AG09319 (cell line): ENCODE measurements around the gene IGLL5.
A peak's percentile ranks its signal among the peaks of the same experiment; 100 is the strongest.

Source experiments
- DNase-seq: peaks from one replicate; pipeline ENCODE4 v3.0.0-alpha.2; 2010; ENCODE audit warnings: low read depth; ENCODE audit errors: extremely low read depth
- TF ChIP-seq, protein P1 (sequence below): IDR thresholded peaks from 2 replicates; pipeline ENCODE4 v1.5.1; 2011; ENCODE audit warnings: low read depth, mild to moderate bottlenecking, inconsistent platforms, low read length, moderate library complexity

Gene IGLL5

DNA sequence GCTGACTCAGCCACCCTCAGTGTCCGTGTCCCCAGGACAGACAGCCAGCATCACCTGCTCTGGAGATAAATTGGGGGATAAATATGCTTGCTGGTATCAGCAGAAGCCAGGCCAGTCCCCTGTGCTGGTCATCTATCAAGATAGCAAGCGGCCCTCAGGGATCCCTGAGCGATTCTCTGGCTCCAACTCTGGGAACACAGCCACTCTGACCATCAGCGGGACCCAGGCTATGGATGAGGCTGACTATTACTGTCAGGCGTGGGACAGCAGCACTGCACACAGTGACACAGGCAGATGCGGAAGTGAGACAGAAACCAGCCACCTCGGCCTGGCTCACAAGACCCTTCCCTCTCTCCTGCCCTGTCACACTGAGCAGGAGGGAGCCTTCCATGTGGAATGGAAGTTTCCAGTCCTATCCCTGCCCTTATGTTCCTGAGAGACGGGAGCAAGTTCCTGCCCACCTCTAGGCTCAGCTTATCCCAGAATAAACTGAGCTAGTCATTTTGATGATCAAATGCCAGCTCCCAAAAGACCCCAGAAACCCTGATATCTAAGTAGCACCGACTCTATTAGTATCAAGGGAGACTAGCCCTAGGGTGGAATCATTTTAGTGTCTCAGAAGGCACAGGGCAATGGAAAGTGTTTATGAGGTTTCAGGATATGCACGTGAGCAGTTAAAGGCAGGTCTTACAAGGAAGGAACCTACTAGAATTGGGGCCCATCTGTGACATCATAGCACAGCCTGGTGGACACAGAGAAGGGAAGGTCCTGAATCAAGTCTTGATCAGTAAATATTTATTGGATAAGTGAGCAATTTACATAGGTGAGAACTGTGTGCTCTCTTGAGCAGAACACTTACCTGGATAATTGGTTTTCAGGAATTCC, 6.3 kb upstream of the IGLL5 start:
- TF ChIP-seq, protein P1, sequence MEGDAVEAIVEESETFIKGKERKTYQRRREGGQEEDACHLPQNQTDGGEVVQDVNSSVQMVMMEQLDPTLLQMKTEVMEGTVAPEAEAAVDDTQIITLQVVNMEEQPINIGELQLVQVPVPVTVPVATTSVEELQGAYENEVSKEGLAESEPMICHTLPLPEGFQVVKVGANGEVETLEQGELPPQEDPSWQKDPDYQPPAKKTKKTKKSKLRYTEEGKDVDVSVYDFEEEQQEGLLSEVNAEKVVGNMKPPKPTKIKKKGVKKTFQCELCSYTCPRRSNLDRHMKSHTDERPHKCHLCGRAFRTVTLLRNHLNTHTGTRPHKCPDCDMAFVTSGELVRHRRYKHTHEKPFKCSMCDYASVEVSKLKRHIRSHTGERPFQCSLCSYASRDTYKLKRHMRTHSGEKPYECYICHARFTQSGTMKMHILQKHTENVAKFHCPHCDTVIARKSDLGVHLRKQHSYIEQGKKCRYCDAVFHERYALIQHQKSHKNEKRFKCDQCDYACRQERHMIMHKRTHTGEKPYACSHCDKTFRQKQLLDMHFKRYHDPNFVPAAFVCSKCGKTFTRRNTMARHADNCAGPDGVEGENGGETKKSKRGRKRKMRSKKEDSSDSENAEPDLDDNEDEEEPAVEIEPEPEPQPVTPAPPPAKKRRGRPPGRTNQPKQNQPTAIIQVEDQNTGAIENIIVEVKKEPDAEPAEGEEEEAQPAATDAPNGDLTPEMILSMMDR = no peak
- no peak for DNase-seq

DNA sequence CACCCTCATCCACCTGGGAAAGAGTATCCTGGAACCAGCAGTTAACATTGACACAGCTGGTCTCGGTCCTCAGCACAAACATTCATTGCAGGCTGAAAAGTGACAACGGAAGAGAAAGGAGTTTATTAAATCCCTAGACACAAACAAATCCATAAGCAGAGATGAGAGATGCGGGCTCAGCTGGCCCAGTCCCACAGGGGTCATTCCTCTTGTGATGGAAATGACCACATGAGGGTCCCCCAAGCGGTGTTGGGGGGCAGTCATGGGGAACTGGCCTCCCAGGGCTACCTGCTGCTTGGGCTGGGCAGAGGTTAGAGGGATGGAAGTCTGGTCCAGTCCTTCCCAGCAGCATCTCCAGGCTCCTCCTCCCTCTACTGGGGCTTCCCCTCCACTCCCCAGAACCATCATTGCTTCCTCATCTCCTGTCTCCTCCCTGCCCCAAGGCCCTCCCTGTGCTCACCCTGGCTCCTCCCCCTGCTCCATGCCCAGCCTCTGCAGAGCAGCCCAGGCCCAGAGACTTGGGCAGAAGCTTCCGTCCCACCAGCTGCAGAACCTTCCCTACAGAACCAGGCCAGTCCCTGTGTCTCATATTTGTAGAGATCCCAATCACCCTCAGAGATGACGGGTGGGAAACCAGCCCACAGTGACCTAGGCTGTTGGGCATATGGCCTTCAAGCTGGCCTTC, 5.4 kb upstream of the IGLL5 start:
- TF ChIP-seq, protein P1 = no peak
- DNase-seq = no peak

DNA sequence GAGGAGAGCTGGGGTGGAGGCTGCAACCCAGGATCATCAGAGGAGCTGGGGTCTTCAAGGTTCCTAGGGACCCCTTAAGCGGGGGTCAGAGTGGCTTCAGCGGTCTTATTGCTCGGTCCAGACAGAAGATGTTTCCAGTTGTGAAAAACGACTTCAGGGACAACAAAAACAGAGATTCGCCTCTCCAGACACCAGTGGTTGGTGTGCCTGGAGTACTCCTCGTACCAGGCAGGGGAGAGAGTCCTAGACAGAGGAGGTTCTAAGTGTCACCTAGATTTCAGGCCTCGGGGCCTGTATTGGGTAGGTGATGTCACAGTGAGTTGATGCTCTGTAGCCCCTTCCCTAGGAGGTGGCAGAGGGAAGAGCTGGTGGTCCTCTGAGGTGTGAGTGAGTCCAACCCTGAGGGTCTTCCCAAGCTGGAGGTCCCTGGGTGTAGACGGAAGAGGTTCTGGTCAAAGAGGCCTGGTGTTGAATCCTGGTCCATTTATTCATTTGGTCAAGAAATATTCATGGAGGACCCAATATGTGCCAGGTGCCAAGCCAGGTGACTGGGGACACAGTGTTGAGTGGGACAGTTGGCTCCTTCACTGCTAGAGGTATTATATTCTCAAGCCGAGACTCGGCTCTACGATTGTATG, 4.4 kb upstream of the IGLL5 start:
- no peak for DNase-seq
- TF ChIP-seq, protein P1 = no peak

DNA sequence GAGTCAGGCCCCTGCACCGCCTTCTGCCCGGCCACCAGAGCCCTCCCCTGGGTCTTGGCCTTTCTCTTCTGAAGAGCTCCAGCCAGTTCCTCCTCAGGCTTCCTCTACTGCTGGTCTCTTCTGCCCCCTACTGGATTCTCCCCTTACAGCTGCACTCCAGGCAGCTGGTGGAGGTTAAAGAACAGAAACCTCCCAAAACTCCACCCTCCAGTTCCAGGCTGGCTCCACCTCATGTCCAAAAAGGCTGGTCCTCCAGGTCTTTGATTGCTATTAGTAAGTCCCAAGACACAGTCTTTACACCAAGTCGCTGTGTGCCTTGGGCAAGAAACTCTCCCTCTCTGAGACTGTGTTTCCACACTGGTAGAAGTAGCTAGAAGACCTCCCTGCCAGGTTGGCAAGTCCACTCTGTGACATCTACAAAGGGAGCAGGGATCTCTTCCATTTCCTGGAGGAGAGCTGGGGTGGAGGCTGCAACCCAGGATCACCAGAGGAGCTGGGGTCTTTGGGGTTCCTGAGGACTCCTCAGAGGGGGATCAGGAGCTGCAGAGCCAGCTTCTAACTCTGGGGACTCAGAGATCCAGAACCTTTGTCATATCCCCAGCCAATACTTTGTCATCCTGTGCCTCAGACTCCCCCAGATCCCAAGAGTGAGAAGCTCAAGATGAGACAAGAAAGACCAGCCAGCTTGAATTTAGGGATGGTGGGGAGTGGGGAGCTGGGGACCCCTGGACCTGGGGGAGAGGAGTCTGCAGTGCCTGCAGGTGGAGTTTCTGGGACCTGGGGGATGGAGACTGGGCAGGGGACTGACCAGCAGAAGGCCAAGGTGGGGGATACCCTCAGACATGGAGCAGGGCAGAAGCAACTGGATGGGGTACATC, 3.4 kb upstream of the IGLL5 start:
- DNase-seq = peak; percentile 5
- TF ChIP-seq, protein P1 = peak; percentile 53

DNA sequence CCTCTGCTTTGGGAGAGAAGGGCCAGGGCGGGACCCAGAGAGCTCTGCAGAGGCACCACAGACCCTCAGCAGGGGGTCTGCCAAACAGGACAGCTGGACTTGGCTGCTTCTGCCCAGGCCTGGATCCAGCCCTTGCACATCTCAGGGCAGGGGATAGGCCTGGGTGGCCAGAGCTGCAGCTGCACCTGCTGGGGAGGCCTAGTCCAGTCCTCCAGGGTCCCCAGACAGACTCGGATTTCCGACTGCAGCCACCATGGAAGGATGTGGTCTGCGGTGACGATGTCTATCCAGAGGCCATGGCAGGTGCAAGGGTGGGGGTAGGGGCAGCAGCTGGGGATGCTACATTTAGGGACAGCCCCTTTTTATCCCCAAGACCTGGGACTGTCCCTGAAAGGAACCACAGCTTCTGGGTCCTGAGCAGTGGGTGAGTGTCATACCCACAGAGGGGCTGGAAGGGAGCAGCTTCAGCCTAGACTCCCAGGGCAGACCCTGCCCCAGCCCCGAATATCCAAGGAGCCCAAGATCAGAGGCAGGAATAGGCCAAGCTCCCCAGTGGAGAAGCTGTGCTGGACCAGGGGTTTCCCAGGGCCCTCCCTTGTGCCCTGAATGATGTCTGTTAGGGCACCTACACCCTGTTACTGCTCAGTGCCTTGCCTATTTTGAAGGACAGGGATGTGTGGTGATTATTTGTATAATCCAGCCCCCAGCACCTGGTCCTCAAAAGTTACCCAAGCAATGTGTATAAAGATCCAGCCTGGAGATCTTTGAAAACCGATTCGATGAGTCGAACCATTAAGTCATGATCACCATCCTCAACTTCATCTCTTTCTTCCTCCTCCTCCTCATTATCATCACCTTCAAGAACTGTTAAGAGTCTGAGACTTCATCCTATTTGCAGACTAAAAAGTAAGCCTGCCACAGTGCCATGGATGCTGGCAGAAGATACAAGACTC, 2.5 kb upstream of the IGLL5 start:
- no peak for DNase-seq
- TF ChIP-seq, protein P1 = no peak

DNA sequence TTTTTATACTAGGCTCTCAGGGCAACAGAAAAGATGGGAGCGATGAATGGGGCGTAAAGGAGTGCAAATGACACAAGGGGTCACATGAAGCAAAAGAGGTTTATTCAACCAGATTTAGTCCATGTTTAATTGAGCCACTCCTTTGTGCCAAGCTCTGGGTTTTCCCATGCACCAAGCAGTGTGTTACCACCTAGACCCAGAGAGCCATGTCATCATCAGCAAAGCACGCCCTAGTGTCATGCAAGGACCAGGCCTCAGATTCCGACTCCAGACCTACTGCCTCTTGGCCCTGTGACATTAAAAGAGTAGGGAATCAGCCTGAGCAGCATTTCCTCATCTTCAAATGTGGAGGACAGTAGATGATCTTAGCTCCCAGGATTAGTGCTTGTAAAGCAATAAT, 1.1 kb upstream of the IGLL5 start:
- TF ChIP-seq, protein P1 = no peak
- no peak for DNase-seq
